Endothelial cell of umbilical vein (primary cell): Measurements from ENCODE around the gene SRSF10. TPM values are rescaled to one million over a fixed set of nuclear protein-coding genes. Genes with fewer than 3 reads are reported as not detected.
A peak's percentile ranks its signal among the peaks of the same experiment; 100 is the strongest.

Experiments used
- BruUV-seq: library from RNA; stranded (reverse); fragments of 400-500 nt; replicated peaks from 2 replicates; lab custom pipeline; 2021; lab: Mats Ljungman, UMichigan
- CTCF ChIA-PET: fragments of 300-600, 350-600 bp; sonication (Branson Sonifier 250); formaldehyde crosslinking; loops from one replicate; lab custom pipeline; 2021; ENCODE audit warnings: antibody characterized with exemption, inconsistent platforms; lab: Charles Lee
- POLR2A ChIA-PET: fragments of 300-600, 350-600 bp; sonication (Branson Sonifier 250); formaldehyde crosslinking; loops from one replicate; lab custom pipeline; 2021; ENCODE audit warnings: antibody characterized with exemption, inconsistent platforms; lab: Charles Lee
- DNase-seq: peaks from one replicate; pipeline ENCODE4 v3.0.0-alpha.2; 2011; ENCODE audit warnings: low read depth, low spot score
- FAIRE-seq: peaks from 2 replicates; lab custom pipeline; 2011; peaks lifted over from hg19 to GRCh38; lab: Jason Lieb, UNC
- H2AFZ ChIP-seq: 2 replicates; pipeline ENCODE4 v1.6.0; 2012; ENCODE audit warnings: low read depth, low read length, control low read depth, inconsistent platforms
- H3K27ac ChIP-seq: 2 replicates; pipeline ENCODE4 v1.5.1; 2011; ENCODE audit warnings: low read depth, mild to moderate bottlenecking, control low read depth, low read length, moderate library complexity; ENCODE audit not compliant: insufficient read depth
- H3K27me3 ChIP-seq, 2 experiments: 2 replicates each; pipeline versions ENCODE4 v1.6.0 to v1.6.1; 2011; ENCODE audit warnings: low read length in 2 of 2, mixed read lengths in 1 of 2; ENCODE audit not compliant: control insufficient read depth in 2 of 2, insufficient read depth in 2 of 2
- H3K36me3 ChIP-seq, 2 experiments: 2 replicates in 1 of 2; 3 replicates in 1 of 2; pipeline ENCODE4 v1.5.1; 2011; ENCODE audit warnings: low read length in 2 of 2, mild to moderate bottlenecking in 1 of 2, moderate library complexity in 1 of 2; ENCODE audit not compliant: control insufficient read depth in 2 of 2, insufficient read depth in 2 of 2; ENCODE audit errors: extremely low read depth in 1 of 2
- H3K4me1 ChIP-seq: 3 replicates; pipeline ENCODE4 v1.5.1; 2011; ENCODE audit warnings: mild to moderate bottlenecking, low read length; ENCODE audit not compliant: control insufficient read depth, insufficient read depth; ENCODE audit errors: extremely low read depth
- H3K4me2 ChIP-seq: 2 replicates; pipeline ENCODE4 v1.6.1; 2011; ENCODE audit warnings: low read length, control low read depth, mixed read lengths; ENCODE audit not compliant: insufficient read depth
- H3K4me3 ChIP-seq, 3 experiments: fragments of 200-600 bp in 1 of 3; sonication (generic), shearing (Covaris generic) in 1 of 3; replicated peaks in 1 of 3; 2 replicates each; pipeline ENCODE4 v1.5.1; 2011 to 2016; ENCODE audit warnings: control low read depth in 3 of 3, low read length in 3 of 3, mild to moderate bottlenecking in 2 of 3, inconsistent platforms in 1 of 3, low read depth in 1 of 3, moderate library complexity in 1 of 3; ENCODE audit not compliant: insufficient read depth in 1 of 3
- H3K79me2 ChIP-seq: 2 replicates; pipeline ENCODE4 v1.6.0; 2012; ENCODE audit warnings: low read length, inconsistent platforms; ENCODE audit not compliant: control insufficient read depth, insufficient read depth
- H3K9ac ChIP-seq: replicated peaks from 2 replicates; pipeline ENCODE3; 2011; ENCODE audit warnings: low read length, control low read depth; ENCODE audit not compliant: insufficient read depth; ENCODE audit errors: extremely low read depth
- H3K9me1 ChIP-seq: replicated peaks from 3 replicates; pipeline ENCODE4 v1.6.0; 2011; ENCODE audit warnings: mild to moderate bottlenecking, low read length; ENCODE audit not compliant: control insufficient read depth, insufficient read depth; ENCODE audit errors: extremely low read depth
- H3K9me3 ChIP-seq: replicated peaks from 2 replicates; pipeline ENCODE4 v1.5.1; 2012; ENCODE audit warnings: low read length, inconsistent platforms; ENCODE audit not compliant: control insufficient read depth, insufficient read depth
- H4K20me1 ChIP-seq: replicated peaks from 2 replicates; pipeline ENCODE3; 2011; ENCODE audit warnings: mild to moderate bottlenecking, low read length; ENCODE audit not compliant: control insufficient read depth, insufficient read depth; ENCODE audit errors: extremely low read depth
- GATA2 ChIP-seq: IDR thresholded peaks from 2 replicates; pipeline ENCODE4 v1.7.0; 2011; ENCODE audit warnings: low read depth, mild to moderate bottlenecking, moderate library complexity, mixed read lengths, low read length; ENCODE audit not compliant: insufficient read length, insufficient read depth
- JUN ChIP-seq: IDR thresholded peaks from 2 replicates; pipeline ENCODE4 v1.6.1; 2011; ENCODE audit warnings: borderline replicate concordance, low read depth; ENCODE audit not compliant: insufficient read length, insufficient read depth
- POLR2AphosphoS5 ChIP-seq: IDR thresholded peaks from 2 replicates; pipeline ENCODE4 v1.6.1; 2012; ENCODE audit warnings: low read depth, mild to moderate bottlenecking, control low read depth, low read length, moderate library complexity; ENCODE audit not compliant: insufficient read depth
- dilution Hi-C: fragments of 300-500 bp; cut with MboI; formaldehyde crosslinking; loops from one replicate; pipeline ENCODE4 v1.15.0; 2019; ENCODE audit warnings: low sequenced_read_pairs; ENCODE audit not compliant: extremely low pct_ligation_motif_present
- intact Hi-C: fragments of 100-400 bp; cut with micrococcal nuclease; formaldehyde crosslinking; loops from one replicate; pipeline ENCODE4 v1.10.0; 2022
- polyA plus RNA-seq, 4 experiments: library from polyadenylated mRNA; depleted of rRNA in 3 of 4; stranded (reverse) in 3 of 4; unstranded in 1 of 4; fragments of >200 nt; gene quantifications; 2 replicates each; pipeline versions ENCODE4 v1.2.1 to v1.2.3, GENCODE V29; 2011 to 2012; ENCODE audit warnings: missing spikeins in 1 of 4
- total RNA-seq: library from RNA; stranded (reverse); gene quantifications from 2 replicates; pipeline ENCODE4 v1.2.3, GENCODE V29; 2021
- TF ChIP-seq, protein P1 (sequence below), 2 donors: IDR thresholded peaks; 1 replicate in 1 of 2; 2 replicates in 1 of 2; pipeline ENCODE4 v1.5.1; 2011; ENCODE audit warnings: low read length in 2 of 2, mild to moderate bottlenecking in 2 of 2, moderate library complexity in 2 of 2, control low read depth in 1 of 2, inconsistent platforms in 1 of 2, low read depth in 1 of 2; ENCODE audit not compliant: insufficient read depth in 1 of 2; ENCODE audit errors: extremely low read depth in 1 of 2

The SRSF10 gene
- total and polyA plus RNA-seq, 2 donors (not counting 3 experiments of a cell fraction or from before 2014, with no cell fraction given) = 124 to 135 TPM

- H3K36me3 ChIP-seq = no peaks in the 10 kb centered on the region
- no peaks in the 10 kb centered on the region for H3K79me2 ChIP-seq
- FAIRE-seq (peak; percentile 96), DNase-seq (peak; percentile 100)
- TF ChIP-seq JUN = peak; percentile 39
- peak; percentile 90 for TF ChIP-seq GATA2
- TF ChIP-seq, protein P1, sequence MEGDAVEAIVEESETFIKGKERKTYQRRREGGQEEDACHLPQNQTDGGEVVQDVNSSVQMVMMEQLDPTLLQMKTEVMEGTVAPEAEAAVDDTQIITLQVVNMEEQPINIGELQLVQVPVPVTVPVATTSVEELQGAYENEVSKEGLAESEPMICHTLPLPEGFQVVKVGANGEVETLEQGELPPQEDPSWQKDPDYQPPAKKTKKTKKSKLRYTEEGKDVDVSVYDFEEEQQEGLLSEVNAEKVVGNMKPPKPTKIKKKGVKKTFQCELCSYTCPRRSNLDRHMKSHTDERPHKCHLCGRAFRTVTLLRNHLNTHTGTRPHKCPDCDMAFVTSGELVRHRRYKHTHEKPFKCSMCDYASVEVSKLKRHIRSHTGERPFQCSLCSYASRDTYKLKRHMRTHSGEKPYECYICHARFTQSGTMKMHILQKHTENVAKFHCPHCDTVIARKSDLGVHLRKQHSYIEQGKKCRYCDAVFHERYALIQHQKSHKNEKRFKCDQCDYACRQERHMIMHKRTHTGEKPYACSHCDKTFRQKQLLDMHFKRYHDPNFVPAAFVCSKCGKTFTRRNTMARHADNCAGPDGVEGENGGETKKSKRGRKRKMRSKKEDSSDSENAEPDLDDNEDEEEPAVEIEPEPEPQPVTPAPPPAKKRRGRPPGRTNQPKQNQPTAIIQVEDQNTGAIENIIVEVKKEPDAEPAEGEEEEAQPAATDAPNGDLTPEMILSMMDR (IDR thresholded peaks at IDR 0.05; ENCODE audit: extremely low read depth in 1 of 2, insufficient read depth in 1 of 2, low read depth in 1 of 2, low read length in 2 of 2) = no peak
- TF ChIP-seq POLR2AphosphoS5 = peak; percentile 94
- dilution Hi-C loops = no loop called here
- BruUV-seq = TSS peak; percentile 84
- peak overlapping the region; percentile 63 for H3K9ac ChIP-seq
- POLR2A ChIA-PET = interaction anchor here (0.6 to 0.8 kb wide), 4 partner anchors 11 to 130 kb away, joined by 3 to 5 read pairs (median 4); partner anchors contain the start of gene SRSF10
- H3K9me3 ChIP-seq = no peaks in the 10 kb centered on the region
- intact Hi-C loops = loop anchor here (1.0 kb wide), 4 partner anchors 10 to 60 kb away; partner anchors contain the start of genes PNRC2 and SRSF10
- no peaks in the 10 kb centered on the region for H3K9me1 ChIP-seq
- H3K27me3 ChIP-seq = no peaks in the 10 kb centered on the region
- peak overlapping the region; percentile 12 for H2AFZ ChIP-seq
- peak overlapping the region; percentile 27 for H3K4me2 ChIP-seq
- H3K27ac ChIP-seq = peak overlapping the region; percentile 78
- peaks cover 6% of the 10 kb centered on the region for H3K4me1 ChIP-seq
- H4K20me1 ChIP-seq = no peaks in the 10 kb centered on the region
- CTCF ChIA-PET = interaction anchor here (0.8 to 2.0 kb wide), 11 partner anchors 9 to 64 kb away, joined by 3 to 15 read pairs (median 5); partner anchors contain the start of gene SRSF10
- H3K4me3 ChIP-seq = no peak overlapping the region
Measured at GRCh38 chr1:24018611-24019580, 38.8 kb upstream of the SRSF10 start.
